Lung (tissue), 12 donors: Measurements from ENCODE around the gene RO60. TPM values are rescaled to one million over a fixed set of nuclear protein-coding genes. Genes with fewer than 3 reads are reported as not detected.

Source experiments
- ATAC-seq: fragments of 200-7000 bp; cut with Tn5 transposase; one replicate; pipeline ENCODE4 v1.9.1; 2020; ENCODE audit warnings: moderate number of reproducible peaks; ENCODE audit not compliant: insufficient read depth, low FRiP score
- DNase-seq, 3 donors: peaks; one replicate each; pipeline ENCODE4 v3.0.0-alpha.2; 2013 to 2017
- H3K27ac ChIP-seq, 2 donors: one replicate each; pipeline ENCODE4 v1.5.1; 2013; ENCODE audit warnings: mild to moderate bottlenecking in 2 of 2, moderate library complexity in 2 of 2, control low read depth in 1 of 2, inconsistent platforms in 1 of 2, low read depth in 1 of 2, low read length in 1 of 2
- H3K27me3 ChIP-seq, 3 donors: one replicate each; pipeline ENCODE4 v1.5.1; 2013; ENCODE audit warnings: low read length in 2 of 3; ENCODE audit not compliant: control insufficient read depth in 3 of 3, insufficient read depth in 3 of 3
- H3K36me3 ChIP-seq, 4 donors: one replicate each; pipeline ENCODE4 v1.5.1; 2013; ENCODE audit warnings: low read length in 4 of 4, mild to moderate bottlenecking in 1 of 4, moderate library complexity in 1 of 4; ENCODE audit not compliant: control insufficient read depth in 4 of 4, insufficient read depth in 4 of 4
- H3K4me1 ChIP-seq, 5 donors: one replicate each; pipeline ENCODE4 v1.5.1; 2013; ENCODE audit warnings: low read length in 5 of 5, mild to moderate bottlenecking in 2 of 5, moderate library complexity in 1 of 5; ENCODE audit not compliant: control insufficient read depth in 5 of 5, insufficient read depth in 5 of 5
- H3K4me3 ChIP-seq: one replicate; pipeline ENCODE4 v1.5.1; 2013; ENCODE audit warnings: mild to moderate bottlenecking, control low read depth, moderate library complexity
- H3K9ac ChIP-seq, 2 donors: one replicate each; pipeline ENCODE4 v1.5.1; 2013; ENCODE audit warnings: low read length in 2 of 2, control low read depth in 1 of 2; ENCODE audit not compliant: insufficient read depth in 1 of 2
- H3K9me3 ChIP-seq, 4 donors: one replicate each; pipeline ENCODE4 v1.5.1; 2013; ENCODE audit warnings: low read length in 3 of 4, mild to moderate bottlenecking in 1 of 4, moderate library complexity in 1 of 4; ENCODE audit not compliant: control insufficient read depth in 4 of 4, insufficient read depth in 3 of 4
- WGBS, 2 donors: extraction: QIAGEN DNeasy Blood & Tissue Kit; methylation state at CpG; one replicate each; pipeline ENCODE4 v1.1.7; 2013; 5-methylcytosine and 5-hydroxymethylcytosine counted together
- polyA plus RNA-seq, 2 donors: library from polyadenylated mRNA; stranded (reverse); fragments of 200-250 nt; gene quantifications; one replicate each; pipeline ENCODE4 v1.2.1, GENCODE V29; 2013
- total RNA-seq, 2 donors: library from RNA; depleted of rRNA in 1 of 2; stranded (reverse); fragments of >200 nt in 1 of 2; gene quantifications; one replicate each; pipeline ENCODE4 v1.2.1, GENCODE V29; 2014 to 2021
- TF ChIP-seq, protein P1 (sequence below): IDR thresholded peaks from 2 replicates; pipeline ENCODE4 v1.5.1; 2012; ENCODE audit warnings: mild to moderate bottlenecking; ENCODE audit errors: control extremely low read depth, extremely low read depth
- donor health status: control.
- donor health status: control.
- donor health status: Bipolar disorder and iron deficiency.
- donor health status: healthy.
- donor health status: DM: yes; HTN: yes; CAD: no.

Gene RO60
- total and polyA plus RNA-seq, 4 donors, result 6.3 to 147 (median 30.5) TPM

DNA sequence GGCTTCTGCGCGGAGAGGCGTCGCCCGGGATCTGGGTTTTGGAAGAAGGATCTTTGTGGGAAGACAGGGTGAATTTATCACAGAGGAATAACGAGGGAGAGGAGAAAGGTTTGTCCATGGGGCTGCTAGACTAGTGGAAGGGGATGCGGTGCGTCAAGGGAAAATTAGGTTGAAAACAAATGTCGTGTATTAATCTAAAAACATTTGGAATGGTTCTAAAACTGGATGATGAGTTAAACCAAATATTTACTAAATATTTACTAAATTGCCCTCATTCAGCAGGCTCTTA lies 647 bp downstream of the RO60 start:
- Histone ChIP-seq H3K9me3 (no peaks in the 10 kb centered on the region), H3K27ac (peak overlapping the region; percentile 98), H3K9ac (peak overlapping the region; percentile 98), H3K4me3 (peak overlapping the region; percentile 68), H3K4me1 (peaks cover 1 to 24% (median 8%) of the 10 kb centered on the region in 5 donors), H3K27me3 (no peaks in the 10 kb centered on the region), H3K36me3 (peaks cover 0 to 9% (median 0%) of the 10 kb centered on the region in 4 donors)
- WGBS, 2 donors, result 0 to 1% methylated on average over 9 of the region's 9 CpGs
- TF ChIP-seq, protein P1, sequence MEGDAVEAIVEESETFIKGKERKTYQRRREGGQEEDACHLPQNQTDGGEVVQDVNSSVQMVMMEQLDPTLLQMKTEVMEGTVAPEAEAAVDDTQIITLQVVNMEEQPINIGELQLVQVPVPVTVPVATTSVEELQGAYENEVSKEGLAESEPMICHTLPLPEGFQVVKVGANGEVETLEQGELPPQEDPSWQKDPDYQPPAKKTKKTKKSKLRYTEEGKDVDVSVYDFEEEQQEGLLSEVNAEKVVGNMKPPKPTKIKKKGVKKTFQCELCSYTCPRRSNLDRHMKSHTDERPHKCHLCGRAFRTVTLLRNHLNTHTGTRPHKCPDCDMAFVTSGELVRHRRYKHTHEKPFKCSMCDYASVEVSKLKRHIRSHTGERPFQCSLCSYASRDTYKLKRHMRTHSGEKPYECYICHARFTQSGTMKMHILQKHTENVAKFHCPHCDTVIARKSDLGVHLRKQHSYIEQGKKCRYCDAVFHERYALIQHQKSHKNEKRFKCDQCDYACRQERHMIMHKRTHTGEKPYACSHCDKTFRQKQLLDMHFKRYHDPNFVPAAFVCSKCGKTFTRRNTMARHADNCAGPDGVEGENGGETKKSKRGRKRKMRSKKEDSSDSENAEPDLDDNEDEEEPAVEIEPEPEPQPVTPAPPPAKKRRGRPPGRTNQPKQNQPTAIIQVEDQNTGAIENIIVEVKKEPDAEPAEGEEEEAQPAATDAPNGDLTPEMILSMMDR, result no peak
- ATAC-seq (no peak), DNase-seq (no peak)

DNA sequence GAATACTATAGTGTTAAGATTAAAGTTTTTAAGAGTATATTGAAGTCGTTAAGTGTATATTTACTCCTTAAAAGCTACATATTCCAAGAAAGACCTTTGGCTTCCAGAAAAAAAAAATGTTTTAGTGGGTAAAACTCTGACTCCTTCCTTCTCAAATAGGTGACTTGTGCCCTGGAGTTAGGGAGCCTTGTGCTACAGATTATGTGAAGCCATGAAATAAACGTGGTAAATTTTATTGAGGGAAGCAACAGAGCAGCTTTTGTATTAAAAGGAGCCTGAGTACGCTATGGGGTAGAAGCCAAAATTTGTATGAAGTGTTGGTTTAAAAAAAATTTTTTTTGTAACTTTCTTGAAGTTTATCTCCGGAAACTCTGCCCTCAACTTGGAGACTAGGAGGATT lies 994 bp downstream of the RO60 start:
- no peaks in the 10 kb centered on the region for H3K9me3 ChIP-seq
- peak overlapping the region; percentile 98 for H3K9ac ChIP-seq
- ATAC-seq (no peak), DNase-seq (peak in 2 of 3 donors; percentile 49 to 61)
- peaks cover 0 to 9% (median 0%) of the 10 kb centered on the region in 4 donors for H3K36me3 ChIP-seq
- H3K27me3 ChIP-seq, result no peaks in the 10 kb centered on the region
- TF ChIP-seq, protein P1, result no peak
- peaks cover 1 to 24% (median 8%) of the 10 kb centered on the region in 5 donors for H3K4me1 ChIP-seq
- 14 to 21% methylated on average over 4 of the region's 4 CpGs for WGBS, 2 donors
- peak overlapping the region in 1 of 2 donors; percentile 70 for H3K27ac ChIP-seq
- no peak overlapping the region for H3K4me3 ChIP-seq

GRCh38 chr1:193060938-193061337 lies 1.5 kb downstream of the RO60 start:
- Histone ChIP-seq H3K9ac (peak overlapping the region; percentile 98), H3K27ac (peak overlapping the region in 1 of 2 donors; percentile 60)

More at GRCh38 chr1:193060938-193061337, 1.5 kb downstream of the RO60 start:
- ATAC-seq (no peak), DNase-seq (peak in 2 of 3 donors; percentile 45 to 49)
- no peaks in the 10 kb centered on the region for H3K27me3 ChIP-seq
- WGBS, 2 donors, result 15% methylated on average over 2 of the region's 2 CpGs
- H3K9me3 ChIP-seq, result no peaks in the 10 kb centered on the region
- H3K4me3 ChIP-seq, result no peak overlapping the region
- peaks cover 0 to 9% (median 0%) of the 10 kb centered on the region in 4 donors for H3K36me3 ChIP-seq
- TF ChIP-seq, protein P1, result no peak
- peaks cover 1 to 24% (median 8%) of the 10 kb centered on the region in 5 donors for H3K4me1 ChIP-seq
